Stimulated activated CD4-positive, alpha-beta T cell treated with anti-CD3 and anti-CD28 coated beads, Interleukin-15, amount 100 ng/mL, for 1 hour (primary cell): Measurements from ENCODE around the gene ZDHHC14.
"Not testable (repeated sequence)": the region's sequence is repeated elsewhere in the genome, so short reads cannot be mapped to it uniquely, and the experiment has no call there.

Experiments
- DNase-seq, 2 donors: peaks; one replicate each; pipeline ENCODE4 v3.0.0-alpha.2; 2020; ENCODE audit warnings: low read depth in 1 of 2, low spot score in 1 of 2

ZDHHC14 gene

GRCh38 chr6:157713451-157714152, 332.6 kb downstream of the ZDHHC14 start:
- DNase-seq, result no peak

GRCh38 chr6:157714153-157714490, 333.1 kb downstream of the ZDHHC14 start:
- DNase-seq, result no peak

GRCh38 chr6:157715728-157716164, 334.8 kb downstream of the ZDHHC14 start:
- DNase-seq, result no peak

DNA sequence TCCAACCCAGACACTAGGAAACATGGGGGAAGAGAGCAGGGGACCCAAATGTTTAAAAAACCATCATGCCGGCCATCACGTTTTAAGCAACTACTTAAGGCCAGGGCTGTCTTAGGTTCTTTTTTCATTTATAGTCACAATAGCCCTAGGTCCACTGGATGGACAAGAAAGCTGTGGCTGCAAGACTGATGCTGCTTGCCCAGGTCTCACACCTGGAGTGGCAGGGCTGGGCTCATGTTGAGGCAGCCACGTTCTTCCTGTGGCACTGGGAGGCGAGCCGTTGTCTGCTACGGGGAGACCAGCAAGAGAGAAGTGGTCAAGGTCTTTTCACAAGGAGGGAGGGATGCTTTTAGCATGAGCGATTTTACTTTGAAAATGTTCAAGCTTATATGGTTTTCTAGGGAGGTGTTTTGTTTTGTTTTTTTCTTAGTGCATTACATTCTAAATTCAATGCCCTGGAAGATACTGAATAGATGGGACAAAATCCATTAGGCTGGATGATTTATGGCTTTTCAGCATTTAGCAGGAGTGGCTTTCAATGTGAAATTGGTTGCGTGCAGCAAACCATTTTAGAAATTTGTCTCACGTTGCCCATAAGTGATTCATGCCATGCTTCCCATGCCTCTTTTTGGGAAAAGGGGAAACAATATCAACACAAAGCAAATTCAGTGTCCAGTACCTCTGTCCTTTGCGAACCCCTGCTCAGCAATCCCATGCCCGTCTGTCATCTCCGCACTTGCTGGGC, 335.4 kb downstream of the ZDHHC14 start:
- no peak for DNase-seq

- DNase-seq, result no peak
These were observed 336.4 kb downstream of the ZDHHC14 start for GRCh38 chr6:157717340-157717748.

- no peak for DNase-seq
These were observed 337.7 kb downstream of the ZDHHC14 start for GRCh38 chr6:157718503-157719187.

GRCh38 chr6:157720964-157721363, 340.0 kb downstream of the ZDHHC14 start:
- not testable (repeated sequence) for DNase-seq

DNA sequence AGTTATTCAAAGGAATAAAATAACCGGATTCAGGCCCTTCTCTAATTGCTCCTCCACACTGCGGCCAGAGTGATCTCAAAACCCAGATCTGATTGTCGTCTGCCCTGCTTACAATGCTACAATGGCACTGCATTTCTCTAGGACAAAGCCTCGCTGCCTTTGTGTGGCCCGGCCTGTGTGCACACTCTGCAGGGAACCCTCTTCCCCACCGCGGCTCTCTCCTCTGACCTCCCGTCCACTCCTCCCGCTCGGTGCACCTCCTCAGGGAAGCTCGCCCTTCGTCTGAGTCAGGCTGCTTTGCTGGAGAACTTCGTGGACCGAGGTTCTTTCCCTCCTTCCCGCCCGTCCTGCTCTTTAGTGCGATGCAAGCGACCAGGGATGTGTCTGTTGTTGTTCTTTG, 340.4 kb downstream of the ZDHHC14 start:
- DNase-seq, result no peak

DNA sequence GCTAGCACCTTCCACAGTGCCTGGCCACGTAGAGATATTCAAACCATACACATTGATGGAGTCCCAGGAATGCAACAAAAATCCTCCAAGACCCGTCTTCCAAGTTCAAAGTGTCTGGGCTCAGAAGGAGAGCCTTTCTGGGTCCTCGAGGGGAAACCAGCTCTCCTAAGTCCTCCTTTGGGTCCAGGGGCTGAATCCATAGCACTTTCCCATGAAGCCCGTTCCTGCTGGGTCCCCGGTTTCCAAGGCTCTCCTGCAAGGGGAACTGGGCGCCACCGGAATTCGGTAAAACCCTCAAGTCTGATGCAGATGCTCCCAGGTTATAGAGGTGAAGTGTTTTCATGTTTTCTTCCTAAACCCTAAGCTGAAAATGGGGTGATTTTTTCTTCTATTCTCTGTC, 340.8 kb downstream of the ZDHHC14 start:
- DNase-seq, result no peak

DNA sequence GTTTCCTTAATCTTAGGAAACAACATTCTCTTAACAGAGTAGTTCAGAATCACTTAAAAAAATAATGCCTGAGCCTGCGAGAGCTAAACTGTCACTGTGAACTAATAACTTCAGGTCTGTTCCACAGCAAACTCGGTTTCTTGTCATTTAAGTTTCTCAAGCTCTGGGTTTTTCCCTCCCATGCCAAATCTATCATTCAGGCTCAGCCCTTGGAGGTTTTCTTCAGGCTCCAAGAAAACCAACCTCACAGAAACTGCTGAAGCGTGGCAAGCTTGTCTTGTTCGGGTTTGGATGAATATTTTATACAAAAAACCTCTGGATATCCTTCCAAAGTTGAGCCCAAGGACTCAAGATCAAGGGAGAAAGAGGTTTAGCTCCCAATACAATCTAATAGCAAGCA, 342.4 kb downstream of the ZDHHC14 start:
- DNase-seq, result no peak

DNA sequence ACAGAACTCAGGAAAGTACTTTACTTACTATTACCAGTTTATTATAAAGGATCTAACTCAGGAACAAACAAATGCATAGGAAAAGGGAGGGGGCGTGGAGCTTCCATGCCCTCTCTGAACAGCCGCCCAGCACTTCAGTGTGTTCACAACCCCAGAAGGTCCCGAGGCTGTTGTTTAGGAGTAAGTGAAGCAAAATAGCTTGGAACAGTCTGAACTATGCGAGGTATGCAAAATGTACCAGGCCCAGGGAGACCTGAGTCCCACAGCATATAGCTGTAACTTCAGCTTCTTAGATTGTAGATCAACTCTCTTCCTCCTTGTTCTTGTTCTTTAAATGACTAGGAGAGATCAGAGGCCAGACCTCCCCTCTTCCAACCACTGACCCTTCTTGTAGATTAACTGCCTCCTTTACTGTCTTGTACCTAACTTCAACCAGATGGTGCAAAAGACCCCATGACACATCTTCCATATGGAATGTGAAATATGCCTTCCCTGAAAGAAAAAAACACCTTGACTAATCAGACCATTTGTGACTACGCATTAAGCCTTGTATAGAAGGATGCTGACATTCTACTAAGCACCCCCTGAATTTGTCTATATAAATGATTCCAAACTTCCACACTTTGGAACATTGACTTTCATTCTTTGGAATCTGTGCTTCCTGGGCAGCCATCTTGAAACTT, 343.3 kb downstream of the ZDHHC14 start:
- DNase-seq, result no peak

DNA sequence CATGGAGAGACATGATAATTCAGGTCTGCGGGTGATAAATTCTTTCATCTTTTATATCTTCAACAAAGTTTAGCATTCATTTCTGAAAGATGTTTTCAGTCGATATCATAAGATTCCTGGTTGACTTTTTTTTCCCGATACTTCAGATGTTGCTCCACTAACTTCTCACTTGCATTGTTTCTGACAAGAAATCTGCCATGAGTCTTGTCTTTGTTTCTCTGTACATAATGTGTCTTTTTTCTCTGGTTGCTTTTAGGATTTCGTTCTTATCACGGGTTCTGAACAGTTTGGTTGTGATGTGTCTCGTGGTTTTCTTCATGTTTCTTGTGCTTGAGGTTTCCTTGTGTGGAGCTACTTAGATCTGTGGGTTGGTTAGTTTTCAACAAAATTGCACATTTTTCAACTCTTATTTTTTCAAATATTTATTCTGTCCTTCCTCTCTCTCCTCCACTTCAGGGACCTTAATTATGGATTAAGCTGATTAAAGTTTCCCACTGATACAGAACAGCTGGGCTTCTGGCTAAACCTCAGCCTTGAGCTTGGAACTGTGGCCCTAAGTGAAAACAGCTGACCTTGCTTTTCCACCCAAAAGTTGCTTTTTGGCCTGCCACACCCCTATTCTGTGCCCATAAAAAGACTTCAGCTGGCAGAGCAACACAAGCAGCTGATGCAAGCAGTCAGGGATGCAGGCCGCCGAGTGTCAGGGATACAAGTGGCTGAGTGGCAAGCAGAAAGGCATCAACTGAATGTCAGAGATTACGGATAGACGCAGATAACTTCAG, 344.2 kb downstream of the ZDHHC14 start:
- no peak for DNase-seq

- DNase-seq, result no peak
These were observed 344.8 kb downstream of the ZDHHC14 start for GRCh38 chr6:157725836-157726235.

DNA sequence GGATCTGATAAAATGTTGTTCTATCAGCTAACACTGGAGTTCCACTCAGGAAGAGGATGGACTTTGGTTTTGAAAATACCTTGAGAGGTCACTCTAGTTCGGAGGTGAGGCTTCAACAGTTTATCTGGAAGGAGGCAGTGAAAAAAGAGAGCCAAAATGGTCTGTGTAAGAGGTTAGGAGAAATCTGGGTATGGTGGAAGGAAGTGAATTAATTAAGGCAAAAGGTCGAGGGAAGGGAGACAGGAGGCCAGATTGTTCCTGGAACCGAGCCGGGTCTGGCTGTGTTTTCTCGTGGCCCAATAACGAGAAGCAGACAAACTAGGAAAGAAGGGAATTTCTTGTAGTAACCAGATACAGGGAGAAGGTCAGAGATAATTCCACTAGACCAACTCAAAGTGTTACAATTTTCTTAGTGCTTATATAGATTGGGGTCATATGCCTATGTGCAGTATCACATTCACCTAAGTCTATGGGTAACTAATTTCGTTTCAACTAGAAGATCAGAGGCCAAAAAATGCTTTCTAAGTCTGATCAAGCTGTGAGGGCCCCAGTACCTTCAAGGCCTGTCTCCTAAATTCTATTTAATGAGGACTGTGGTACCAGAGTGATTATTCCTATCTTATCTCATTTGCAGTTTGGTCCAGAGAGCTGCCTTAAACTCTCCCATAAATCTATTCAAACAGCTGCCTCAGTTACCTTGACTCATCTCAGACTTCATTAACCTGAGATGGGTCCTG, 346.1 kb downstream of the ZDHHC14 start:
- no peak for DNase-seq
